Measurements from ENCODE around the gene NEK1. TPM values are rescaled to one million over a fixed set of nuclear protein-coding genes. Genes with fewer than 3 reads are reported as not detected.
"Not testable (repeated sequence)": the region's sequence is repeated elsewhere in the genome, so short reads cannot be mapped to it uniquely, and the experiment has no call there.

Gene NEK1
- total RNA-seq, 1 experiment from 2014 or later = 8.2 TPM

DNA sequence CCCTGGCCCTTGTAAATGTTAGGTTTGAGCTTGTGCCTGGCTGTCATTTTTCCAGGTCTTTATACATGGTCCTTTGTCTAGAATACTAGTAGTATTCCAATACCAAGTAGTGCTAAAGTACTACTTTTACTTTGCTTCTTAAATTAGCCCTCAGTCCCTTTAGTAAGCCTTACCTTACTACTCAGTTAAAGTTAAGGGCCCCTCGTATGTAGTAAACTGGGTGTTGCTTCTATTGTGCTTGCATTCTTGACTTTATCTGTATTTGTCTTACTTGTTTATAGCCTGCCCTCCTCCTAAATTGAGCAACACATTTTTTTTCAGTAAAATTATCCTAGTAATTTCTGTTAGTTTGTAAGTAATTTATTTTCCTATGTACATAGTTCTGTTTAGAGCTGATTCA is 33.2 kb upstream of the NEK1 start:
- Histone ChIP-seq H3K27ac (no peak overlapping the region), H3K27me3 (no peaks in the 10 kb centered on the region), H3K9me3 (replicated peaks) (no peaks in the 10 kb centered on the region), H3K4me3 (no peak overlapping the region), H3K4me1 (no peaks in the 10 kb centered on the region), H3K36me3 (no peaks in the 10 kb centered on the region; the same call in 1 of the 2 replicates)
- DNase-seq = no peak

DNA sequence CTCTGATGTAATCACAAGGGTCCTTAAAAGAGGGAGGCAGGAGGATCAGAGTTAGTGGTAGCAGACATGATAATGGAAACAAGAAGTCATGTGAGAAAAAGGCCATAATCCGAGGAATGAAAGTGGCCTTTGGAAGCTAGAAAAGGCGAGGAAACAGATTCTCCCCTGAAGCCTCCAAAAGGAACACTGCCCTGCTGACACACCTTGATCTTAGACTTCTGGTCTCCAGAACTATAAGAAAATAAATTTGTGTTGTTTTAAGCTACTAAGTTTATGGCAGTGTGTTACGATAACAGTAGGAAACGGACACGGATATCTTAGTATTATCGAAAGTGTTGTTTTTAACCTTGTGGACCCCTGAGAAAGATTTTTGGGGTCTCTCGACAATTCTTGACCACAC is 32.4 kb upstream of the NEK1 start:
- no peaks in the 10 kb centered on the region for H3K9me3 ChIP-seq (replicated peaks)
- no peaks in the 10 kb centered on the region for H3K27me3 ChIP-seq
- no peak for DNase-seq
- no peak overlapping the region for H3K4me3 ChIP-seq
- H3K27ac ChIP-seq = no peak overlapping the region
- H3K4me1 ChIP-seq = no peaks in the 10 kb centered on the region
- H3K36me3 ChIP-seq = no peaks in the 10 kb centered on the region; the same call in 1 of the 2 replicates

DNA sequence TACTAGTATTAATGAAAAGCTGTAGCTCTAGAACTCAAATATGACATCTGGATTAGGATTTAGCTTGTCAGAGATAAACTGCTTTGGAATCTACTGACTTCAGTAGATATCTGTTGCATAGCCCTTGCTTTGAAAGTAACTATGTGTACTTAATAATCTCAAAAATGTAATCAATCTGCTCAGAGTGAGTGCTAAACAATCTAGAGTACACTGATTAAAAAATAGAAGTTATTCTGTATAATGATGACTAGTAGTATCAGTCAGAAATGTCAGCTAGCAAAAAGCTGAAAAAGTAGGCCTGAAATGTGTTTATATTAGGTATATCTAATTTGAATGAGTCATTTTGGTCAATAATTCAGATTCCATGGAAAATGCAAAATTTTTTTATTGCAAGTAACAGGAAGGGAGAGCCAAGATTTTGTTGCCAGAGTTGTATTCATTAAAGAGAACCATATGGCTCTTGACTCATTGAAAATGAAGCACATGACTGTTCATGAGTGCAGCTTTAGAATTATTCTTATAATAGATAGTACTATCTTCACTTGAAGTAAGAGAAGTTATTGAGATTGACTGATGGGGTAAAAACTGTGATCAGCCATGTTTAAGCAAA is 28.0 kb upstream of the NEK1 start:
- Histone ChIP-seq H3K36me3 (no peaks in the 10 kb centered on the region; the same call in 1 of the 2 replicates), H3K9me3 (replicated peaks) (no peaks in the 10 kb centered on the region), H3K4me3 (no peak overlapping the region), H3K27me3 (no peaks in the 10 kb centered on the region), H3K4me1 (no peaks in the 10 kb centered on the region), H3K27ac (no peak overlapping the region)
- no peak for DNase-seq

DNA sequence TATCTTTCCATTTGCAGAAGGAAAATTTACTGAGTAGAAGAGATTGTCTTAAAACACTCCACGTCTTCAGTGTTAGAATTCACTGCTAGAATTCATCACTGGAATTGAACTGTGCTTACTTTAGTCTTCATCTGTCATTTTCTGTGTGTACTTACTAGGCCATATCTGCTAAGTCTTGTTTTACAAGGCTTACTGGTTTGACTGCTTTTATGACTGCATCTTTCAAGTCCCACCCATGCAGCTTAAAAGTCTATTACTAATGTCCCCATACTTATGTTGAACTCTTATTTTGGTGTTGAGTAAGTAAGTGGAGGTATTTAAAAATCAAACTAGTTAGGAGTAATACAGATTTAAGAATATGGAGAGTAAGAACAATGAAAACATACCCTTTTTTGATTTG is 22.6 kb upstream of the NEK1 start:
- no peaks in the 10 kb centered on the region for H3K27me3 ChIP-seq
- no peak for DNase-seq

DNA sequence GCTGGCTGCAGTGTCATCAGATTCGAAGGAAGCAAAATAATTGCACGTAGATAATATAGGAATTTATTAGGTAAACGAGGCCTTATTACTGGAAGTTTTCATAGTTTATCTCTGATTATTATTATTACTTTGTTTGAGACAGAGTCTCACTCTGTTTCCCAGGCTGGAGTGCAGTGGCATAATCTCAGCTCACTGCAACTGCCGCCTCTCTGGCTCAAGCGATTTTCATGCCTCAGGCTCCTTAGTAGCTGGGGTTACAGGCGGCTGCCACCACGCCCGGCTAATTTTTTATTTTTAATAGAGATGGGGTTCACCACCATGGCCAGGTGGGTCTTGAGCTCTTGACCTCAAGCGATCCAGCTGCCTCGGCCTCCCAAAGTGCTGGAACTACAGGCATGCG is 20.5 kb upstream of the NEK1 start:
- Histone ChIP-seq H3K4me1 (no peaks in the 10 kb centered on the region), H3K27me3 (no peaks in the 10 kb centered on the region), H3K4me3 (no peak overlapping the region), H3K27ac (no peak overlapping the region), H3K36me3 (no peaks in the 10 kb centered on the region), H3K9me3 (replicated peaks) (no peaks in the 10 kb centered on the region)
- DNase-seq = no peak

More for the DNA sequence above, 22.6 kb upstream of the NEK1 start:
- Histone ChIP-seq H3K9me3 (replicated peaks) (no peaks in the 10 kb centered on the region), H3K27ac (no peak overlapping the region), H3K4me3 (no peak overlapping the region), H3K36me3 (no peaks in the 10 kb centered on the region), H3K4me1 (no peaks in the 10 kb centered on the region)

DNA sequence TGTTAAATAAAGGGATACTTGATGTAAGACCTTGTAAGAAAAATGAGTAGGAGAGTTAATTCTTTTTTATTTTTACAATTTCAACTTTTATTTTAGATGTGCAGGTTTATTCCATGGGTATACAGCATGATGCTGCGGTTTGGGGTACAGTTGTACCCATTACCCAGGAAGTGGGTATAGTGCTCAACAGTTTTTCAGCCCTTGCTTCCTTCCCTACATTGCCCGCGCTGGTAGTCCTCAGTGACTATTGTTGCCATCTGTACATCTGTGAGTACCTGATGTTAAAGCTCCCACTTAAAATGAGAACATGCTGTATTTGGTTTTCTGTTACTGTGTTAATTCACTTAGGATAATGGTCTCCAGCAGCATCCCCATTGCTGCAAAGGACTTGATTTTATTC is 17.7 kb upstream of the NEK1 start:
- no peaks in the 10 kb centered on the region for H3K36me3 ChIP-seq
- no peak overlapping the region for H3K4me3 ChIP-seq
- H3K4me1 ChIP-seq = no peaks in the 10 kb centered on the region
- no peak for DNase-seq
- H3K9me3 ChIP-seq (replicated peaks) = no peaks in the 10 kb centered on the region
- H3K27ac ChIP-seq = no peak overlapping the region
- no peaks in the 10 kb centered on the region for H3K27me3 ChIP-seq

DNA sequence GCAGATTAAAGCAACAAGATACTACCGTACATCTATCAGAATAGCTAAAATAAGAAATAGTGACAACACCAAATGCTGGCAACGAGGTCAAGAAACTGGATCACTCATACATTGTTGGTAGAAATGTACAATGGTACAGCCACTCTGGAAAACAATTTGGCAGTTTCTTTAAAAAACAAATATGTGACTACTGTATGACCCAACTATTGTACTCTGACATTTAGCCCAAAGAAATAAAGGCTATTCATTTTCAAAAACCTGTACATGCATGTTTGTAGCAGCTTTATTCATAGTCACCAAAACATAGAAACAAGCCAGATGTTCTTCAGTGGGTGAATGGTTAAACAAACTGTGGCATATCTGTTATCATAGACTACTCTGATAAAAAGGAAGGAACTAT is 16.2 kb upstream of the NEK1 start:
- DNase-seq = no peak
- no peaks in the 10 kb centered on the region for H3K9me3 ChIP-seq (replicated peaks)

DNA sequence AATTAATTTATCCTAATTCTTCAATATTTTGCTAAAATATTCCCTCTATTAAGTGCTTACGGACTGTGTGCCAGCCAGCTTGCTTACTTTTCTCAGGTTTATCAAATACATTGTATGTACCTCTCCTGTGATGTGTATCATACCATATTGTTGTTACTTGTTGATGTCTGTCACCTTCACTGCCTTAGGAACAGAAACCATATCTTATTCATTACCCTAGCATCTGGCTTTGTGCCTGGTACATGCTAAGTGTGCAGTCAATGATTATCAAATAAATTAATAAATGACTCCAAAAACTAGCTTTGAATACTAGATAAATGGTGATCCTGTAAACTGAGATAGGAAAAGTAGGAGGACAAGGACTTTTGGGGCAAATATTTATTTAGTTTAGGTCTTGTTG is 14.9 kb upstream of the NEK1 start:
- no peaks in the 10 kb centered on the region for H3K27me3 ChIP-seq
- no peak for DNase-seq
- no peaks in the 10 kb centered on the region for H3K4me1 ChIP-seq
- no peaks in the 10 kb centered on the region for H3K9me3 ChIP-seq (replicated peaks)
- no peaks in the 10 kb centered on the region for H3K36me3 ChIP-seq
- H3K27ac ChIP-seq = no peak overlapping the region
- no peak overlapping the region for H3K4me3 ChIP-seq

More for the DNA sequence above, 16.2 kb upstream of the NEK1 start:
- H3K4me3 ChIP-seq = no peak overlapping the region
- H3K36me3 ChIP-seq = no peaks in the 10 kb centered on the region
- no peaks in the 10 kb centered on the region for H3K27me3 ChIP-seq
- H3K27ac ChIP-seq = no peak overlapping the region
- no peaks in the 10 kb centered on the region for H3K4me1 ChIP-seq

DNA sequence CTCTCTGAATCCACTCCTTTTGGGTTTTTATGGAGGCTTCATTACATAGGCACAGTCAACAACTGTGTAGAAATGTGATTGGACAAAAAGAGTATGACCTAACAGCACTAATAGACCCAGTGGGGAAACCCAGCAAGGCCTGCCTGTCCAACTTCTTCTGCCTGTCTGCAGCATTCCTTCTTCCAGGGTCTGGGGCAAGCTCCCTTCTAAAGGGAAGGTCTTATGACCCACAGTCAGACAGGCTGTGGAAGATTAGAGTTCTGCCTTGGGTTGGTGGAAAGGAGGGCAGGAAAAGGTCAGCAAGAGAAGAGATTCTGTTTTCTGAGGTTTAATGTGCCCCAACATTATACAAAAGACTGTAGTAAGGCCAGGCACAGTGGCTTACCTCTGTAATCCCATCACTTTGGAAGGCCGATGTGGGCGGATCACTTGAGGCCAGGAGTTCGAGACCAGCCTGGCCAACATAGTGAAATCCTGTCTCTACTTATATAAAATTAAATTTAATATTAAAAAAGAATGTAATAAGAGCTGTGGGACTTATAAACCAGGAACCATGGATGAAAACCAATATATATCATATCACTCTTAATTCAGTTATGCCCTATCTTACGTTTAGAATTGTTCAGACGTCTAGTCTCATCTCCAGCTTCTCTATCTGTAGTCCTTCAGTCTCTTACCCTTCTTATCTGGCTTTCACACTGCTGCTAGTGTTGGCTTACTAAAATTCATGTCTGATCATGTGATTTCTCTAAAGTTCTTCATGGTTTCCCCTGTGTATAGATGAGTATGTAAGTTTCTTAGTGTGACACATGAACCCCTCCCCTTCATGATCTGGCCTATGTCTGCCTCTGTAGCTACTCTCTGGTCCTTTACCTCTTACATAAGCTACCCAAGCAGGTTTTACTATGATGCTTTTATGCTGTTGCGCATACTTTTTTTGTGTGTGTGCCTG is 14.2 kb upstream of the NEK1 start:
- no peak for DNase-seq
- no peak overlapping the region for H3K4me3 ChIP-seq
- no peaks in the 10 kb centered on the region for H3K4me1 ChIP-seq
- H3K36me3 ChIP-seq = no peaks in the 10 kb centered on the region
- H3K9me3 ChIP-seq (replicated peaks) = no peaks in the 10 kb centered on the region
- H3K27me3 ChIP-seq = no peaks in the 10 kb centered on the region
- no peak overlapping the region for H3K27ac ChIP-seq

DNA sequence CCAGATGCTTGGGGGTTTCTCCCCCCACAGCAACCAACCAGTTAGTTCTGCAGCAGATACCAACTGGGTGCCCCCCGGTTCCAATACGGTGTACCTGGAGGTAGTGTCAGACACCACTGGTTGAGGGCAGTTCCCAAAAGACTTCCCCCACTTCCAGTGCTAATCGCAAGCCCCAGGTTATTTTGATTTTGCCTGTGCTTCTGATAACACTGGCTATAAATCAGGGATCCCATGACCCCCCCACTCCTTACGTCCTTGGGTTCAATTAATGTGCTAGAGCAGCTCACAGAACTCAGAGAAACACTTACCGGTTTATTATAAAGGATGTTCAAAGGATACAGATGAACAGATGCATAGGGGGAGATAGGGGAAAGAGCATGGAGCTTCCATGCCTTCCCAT is 13.5 kb upstream of the NEK1 start:
- H3K4me1 ChIP-seq = no peaks in the 10 kb centered on the region
- DNase-seq = no peak
- no peaks in the 10 kb centered on the region for H3K36me3 ChIP-seq
- no peaks in the 10 kb centered on the region for H3K9me3 ChIP-seq (replicated peaks)
- no peak overlapping the region for H3K27ac ChIP-seq
- H3K27me3 ChIP-seq = no peaks in the 10 kb centered on the region
- H3K4me3 ChIP-seq = no peak overlapping the region

DNA sequence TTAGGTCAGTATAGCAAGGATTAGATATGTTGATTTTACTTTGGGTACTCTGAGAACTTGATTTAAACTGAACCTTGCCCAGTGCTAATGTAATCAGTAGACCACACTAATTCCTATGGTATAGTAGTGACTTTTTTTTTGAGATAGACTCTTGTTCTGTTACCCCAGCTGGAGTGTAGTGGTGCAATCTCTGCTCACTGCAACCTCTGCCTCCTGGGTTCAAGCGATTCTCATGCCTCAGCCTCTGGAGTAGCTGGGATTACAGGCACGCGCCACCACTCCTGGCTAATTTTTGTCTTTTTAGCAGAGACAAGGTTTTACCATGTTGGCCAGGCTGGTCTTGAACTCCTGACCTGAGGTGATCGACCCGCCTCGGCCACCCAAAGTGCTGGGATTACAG is 11.6 kb upstream of the NEK1 start:
- H3K36me3 ChIP-seq; DNase-seq; H3K9me3 ChIP-seq (replicated peaks); H3K4me1 ChIP-seq; H3K27me3 ChIP-seq; H3K27ac ChIP-seq; H3K4me3 ChIP-seq: not testable (repeated sequence)

DNA sequence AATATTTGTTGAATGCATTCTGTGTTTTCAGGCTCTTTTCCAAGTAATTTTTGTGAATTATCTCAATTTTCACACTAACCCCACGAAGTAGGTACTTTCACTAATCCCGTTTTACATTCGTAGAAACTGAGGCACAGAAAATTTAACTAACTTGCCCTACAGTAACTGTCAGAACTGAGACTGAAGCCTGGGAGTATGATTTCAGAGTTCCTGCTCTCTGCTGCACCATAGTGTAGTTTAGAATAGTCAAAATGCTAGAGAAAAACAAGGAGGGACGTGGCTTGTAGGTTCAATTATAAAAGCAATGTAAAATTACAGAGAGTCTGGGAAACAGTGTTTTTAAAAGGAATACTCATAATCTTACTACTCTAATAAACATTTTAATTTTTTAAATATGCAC is 10.2 kb upstream of the NEK1 start:
- Histone ChIP-seq H3K27ac (no peak overlapping the region), H3K4me1 (no peaks in the 10 kb centered on the region), H3K4me3 (no peak overlapping the region), H3K9me3 (replicated peaks) (no peaks in the 10 kb centered on the region), H3K27me3 (no peaks in the 10 kb centered on the region), H3K36me3 (no peaks in the 10 kb centered on the region)
- DNase-seq = no peak

DNA sequence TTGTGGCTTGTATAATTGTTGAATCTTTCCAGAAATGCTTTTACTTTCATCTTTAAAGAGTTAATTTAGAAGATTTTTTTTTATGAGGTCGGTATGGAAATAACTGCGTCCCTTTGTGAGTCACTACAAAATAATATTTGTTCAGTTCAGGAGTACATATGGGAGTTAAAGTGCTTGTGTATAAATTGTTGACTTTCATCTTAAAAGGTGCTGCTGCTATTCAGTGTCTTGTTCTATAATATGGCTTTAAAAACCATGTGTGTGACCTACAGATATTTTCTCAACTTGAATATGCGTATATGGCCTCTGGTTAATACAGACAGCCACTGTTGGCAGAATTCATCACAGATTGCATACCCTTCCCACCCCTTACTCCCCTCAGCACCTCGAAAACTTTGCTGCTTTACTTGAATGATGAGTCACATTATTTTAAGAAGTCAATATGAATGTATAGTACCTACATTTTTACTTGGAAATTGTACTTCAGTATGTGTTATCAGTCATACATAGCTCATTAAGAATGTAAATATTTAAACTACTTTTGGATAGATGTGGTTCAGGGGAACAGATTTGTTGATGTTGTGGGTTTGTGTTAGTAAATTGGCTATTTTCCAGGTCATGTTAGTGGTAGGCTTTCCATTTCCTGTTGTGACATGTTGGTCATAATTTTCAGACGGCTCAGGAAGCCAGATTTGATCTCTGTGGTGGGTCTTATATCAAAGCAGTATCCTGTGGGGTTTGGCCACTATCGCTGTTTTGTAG is 9.5 kb upstream of the NEK1 start:
- no peaks in the 10 kb centered on the region for H3K4me1 ChIP-seq
- no peaks in the 10 kb centered on the region for H3K36me3 ChIP-seq
- H3K9me3 ChIP-seq (replicated peaks) = no peaks in the 10 kb centered on the region
- peak overlapping the region; percentile 83 for H3K4me3 ChIP-seq
- peak; percentile 6 to 41 for DNase-seq
- H3K27me3 ChIP-seq = no peaks in the 10 kb centered on the region
- H3K27ac ChIP-seq = peak overlapping the region; percentile 54; the same call in 1 of the 2 replicates

DNA sequence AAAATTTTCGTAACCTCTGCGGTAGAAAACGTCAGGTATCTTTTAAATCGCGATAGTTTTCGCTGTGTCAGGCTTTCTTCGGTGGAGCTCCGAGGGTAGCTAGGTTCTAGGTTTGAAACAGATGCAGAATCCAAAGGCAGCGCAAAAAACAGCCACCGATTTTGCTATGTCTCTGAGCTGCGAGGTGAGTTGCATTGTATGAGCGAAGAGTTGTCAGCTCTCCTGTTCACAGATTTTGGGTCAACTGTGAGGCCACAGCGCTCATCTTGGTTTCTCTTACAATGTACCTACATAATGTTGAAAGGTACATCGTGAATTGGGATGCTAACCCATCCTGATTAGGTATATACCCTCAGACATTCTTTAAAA is 8.5 kb upstream of the NEK1 start:
- Histone ChIP-seq H3K36me3 (no peaks in the 10 kb centered on the region), H3K9me3 (replicated peaks) (no peaks in the 10 kb centered on the region), H3K4me1 (no peaks in the 10 kb centered on the region), H3K4me3 (peak overlapping the region; percentile 83), H3K27me3 (no peaks in the 10 kb centered on the region), H3K27ac (peak overlapping the region; percentile 54)
- peak in 1 of 2 experiments; percentile 38 for DNase-seq
